Testis (tissue), 3 donors: ENCODE results near the gene MUC2. TPM values are rescaled to one million over a fixed set of nuclear protein-coding genes. Genes with fewer than 3 reads are reported as not detected.

Source experiments
- DNase-seq: peaks from one replicate; pipeline ENCODE4 v3.0.0-alpha.2; 2019
- H3K27ac ChIP-seq, 2 donors: fragments of 200-600 bp; sonication (generic); one replicate each; pipeline ENCODE4 v1.5.1; 2019
- H3K27me3 ChIP-seq: fragments of 200-600 bp; sonication (generic); one replicate; pipeline ENCODE4 v1.5.1; 2019
- H3K36me3 ChIP-seq: fragments of 200-600 bp; sonication (generic); one replicate; pipeline ENCODE4 v1.5.1; 2017; ENCODE audit warnings: low read depth; ENCODE audit errors: missing control alignments
- H3K4me1 ChIP-seq: fragments of 200-600 bp; sonication (generic); one replicate; pipeline ENCODE4 v1.5.1; 2019
- H3K4me3 ChIP-seq, 2 donors: fragments of 200-600 bp; sonication (generic); one replicate each; pipeline ENCODE4 v1.5.1; 2017 to 2019
- H3K9me3 ChIP-seq: fragments of 200-600 bp; sonication (generic); one replicate; pipeline ENCODE4 v1.5.1; 2017
- CTCF ChIP-seq, 3 experiments: fragments of 450-650 bp in 2 of 3; fragments of 200-600 bp in 1 of 3; sonication (generic) in 1 of 3; IDR thresholded peaks; one replicate each; pipeline ENCODE4 v1.5.1; 2016 to 2019; ENCODE audit warnings: antibody characterized with exemption in 3 of 3, mild to moderate bottlenecking in 2 of 3, moderate library complexity in 1 of 3
- POLR2A ChIP-seq: fragments of 450-650 bp; IDR thresholded peaks from one replicate; pipeline ENCODE4 v1.6.1; 2017; ENCODE audit warnings: antibody characterized with exemption, mild to moderate bottlenecking, moderate library complexity
- WGBS, 2 donors: methylation state at CpG; one replicate each; pipeline ENCODE4 v1.1.5; 2018; 5-methylcytosine and 5-hydroxymethylcytosine counted together
- intact Hi-C: fragments of 100-400 bp; cut with DNase I; formaldehyde crosslinking; loops from one replicate; pipeline ENCODE4 v1.15.1; 2023; ENCODE audit warnings: low total_unique reads
- polyA plus RNA-seq: library from polyadenylated mRNA; stranded (reverse); fragments of 350-450 nt; fragmentation: Illumina TruSeq; extraction: RNeasy Lipid Tissue Mini Kit (QIAGEN cat#74804); gene quantifications from one replicate; pipeline ENCODE4 v1.2.3, GENCODE V29; 2014; ENCODE audit warnings: low read depth, low replicate concordance; ENCODE audit not compliant: insufficient read depth
- total RNA-seq, 2 donors: library from RNA; depleted of rRNA; stranded (reverse); fragments of >200 nt; gene quantifications; one replicate each; pipeline ENCODE4 v1.2.3, GENCODE V29; 2016

The MUC2 gene
- total and polyA plus RNA-seq, 3 donors from 2014 or later = 0.41 to 0.93 (median 0.47) TPM

DNA sequence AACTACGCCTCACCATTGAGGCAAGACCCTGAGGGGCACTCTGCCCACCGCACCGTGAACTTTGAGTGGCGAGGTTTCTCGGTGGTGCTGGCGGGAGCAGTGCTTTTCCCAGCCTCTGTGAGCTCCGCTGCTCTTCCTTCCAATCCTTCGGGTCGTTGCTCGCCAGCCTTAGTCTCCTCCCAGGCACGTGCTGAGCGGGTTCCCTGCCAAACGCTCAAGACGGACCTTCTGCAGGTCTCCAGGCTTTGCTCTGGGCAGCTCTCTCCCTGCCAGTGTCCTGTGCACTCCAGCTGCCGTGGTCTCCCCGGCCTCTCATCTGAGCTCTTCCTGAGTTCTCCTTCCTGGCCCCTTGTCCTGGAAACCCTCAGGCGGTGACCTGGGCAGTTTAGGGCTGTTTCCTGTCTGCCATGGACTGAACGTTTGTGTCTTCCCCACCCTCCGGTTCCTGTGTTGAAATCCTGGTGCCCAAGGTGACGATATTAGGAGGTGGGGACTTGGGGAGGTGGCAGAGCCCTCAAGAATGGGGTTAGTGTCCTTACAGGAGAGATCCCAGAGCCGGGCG is 27.0 kb upstream of the MUC2 start:
- H3K27me3 ChIP-seq = no peaks in the 10 kb centered on the region
- intact Hi-C loops = no loop called here

GRCh38 chr11:1048375-1049070 is 26.2 kb upstream of the MUC2 start:
- intact Hi-C loops = no loop called here
- 74 to 79% methylated on average over 18 to 25 of the region's 25 CpGs for WGBS, 2 donors
- no peaks in the 10 kb centered on the region for H3K27me3 ChIP-seq
- H3K4me3 ChIP-seq = no peak overlapping the region
- DNase-seq = no peak
- no peaks in the 10 kb centered on the region for H3K4me1 ChIP-seq
- no peak for TF ChIP-seq POLR2A
- no peak for TF ChIP-seq CTCF (IDR thresholded peaks at IDR 0.05)
- no peaks in the 10 kb centered on the region for H3K36me3 ChIP-seq
- H3K27ac ChIP-seq = no peak overlapping the region
- H3K9me3 ChIP-seq = no peaks in the 10 kb centered on the region

More for the DNA sequence above, 27.0 kb upstream of the MUC2 start:
- 70 to 76% methylated on average over 18 to 22 of the region's 22 CpGs for WGBS, 2 donors
- no peaks in the 10 kb centered on the region for H3K9me3 ChIP-seq
- H3K4me3 ChIP-seq = no peak overlapping the region
- H3K4me1 ChIP-seq = no peaks in the 10 kb centered on the region
- no peaks in the 10 kb centered on the region for H3K36me3 ChIP-seq
- H3K27ac ChIP-seq = no peak overlapping the region
- DNase-seq = no peak
- TF ChIP-seq POLR2A = no peak

DNA sequence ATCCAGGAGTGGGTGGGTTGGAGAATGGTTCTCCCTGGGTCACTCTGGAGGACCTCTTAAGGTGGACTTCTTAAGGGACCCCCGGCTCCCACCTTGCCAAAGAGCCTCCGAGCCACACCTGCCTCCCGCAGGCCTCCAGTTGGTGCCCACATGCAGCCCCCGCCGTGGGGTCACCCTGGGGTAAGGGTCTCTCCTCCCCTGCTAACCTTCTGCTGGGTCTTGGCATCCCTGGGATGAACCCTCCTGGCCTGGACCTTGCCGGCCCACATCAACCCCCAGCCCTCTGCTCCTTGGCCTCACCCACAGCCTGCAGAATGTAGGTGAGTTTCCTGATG is 25.6 kb upstream of the MUC2 start:
- no peaks in the 10 kb centered on the region for H3K4me1 ChIP-seq
- H3K4me3 ChIP-seq = no peak overlapping the region
- intact Hi-C loops = no loop called here
- no peaks in the 10 kb centered on the region for H3K36me3 ChIP-seq
- no peaks in the 10 kb centered on the region for H3K9me3 ChIP-seq
- no peak for TF ChIP-seq POLR2A
- TF ChIP-seq CTCF (IDR thresholded peaks at IDR 0.05) = no peak
- 89 to 100% methylated on average over 1 to 6 of the region's 6 CpGs for WGBS, 2 donors
- no peak for DNase-seq
- no peak overlapping the region for H3K27ac ChIP-seq
- no peaks in the 10 kb centered on the region for H3K27me3 ChIP-seq

DNA sequence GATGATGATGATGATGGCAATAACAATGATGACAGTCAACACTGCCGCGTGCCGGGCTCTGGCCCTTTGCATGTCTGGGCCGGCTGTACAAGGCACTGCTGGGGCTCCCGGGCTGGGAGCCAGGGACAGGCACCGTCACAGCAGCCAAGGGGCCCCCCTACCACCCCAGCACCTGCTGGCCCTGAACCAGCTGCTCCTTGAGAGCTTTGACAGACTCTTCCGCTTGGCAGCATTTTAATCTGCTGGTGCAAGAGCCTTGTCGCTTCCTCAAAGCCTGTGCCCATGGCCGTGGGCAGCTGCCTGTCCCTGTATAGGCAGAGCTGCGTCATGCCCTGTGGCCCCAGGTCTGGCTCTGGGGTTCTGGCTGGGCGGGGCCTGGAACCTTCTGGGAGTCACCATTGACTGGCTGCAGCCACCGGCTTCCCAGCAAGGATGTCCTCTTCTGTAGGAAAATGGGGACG is 25.2 kb upstream of the MUC2 start:
- 72 to 77% methylated on average over 7 to 13 of the region's 13 CpGs for WGBS, 2 donors
- Histone ChIP-seq H3K27me3 (no peaks in the 10 kb centered on the region), H3K4me3 (no peak overlapping the region), H3K36me3 (no peaks in the 10 kb centered on the region), H3K9me3 (no peaks in the 10 kb centered on the region), H3K27ac (no peak overlapping the region), H3K4me1 (no peaks in the 10 kb centered on the region)
- DNase-seq = no peak
- TF ChIP-seq CTCF (IDR thresholded peaks at IDR 0.05) = no peak
- TF ChIP-seq POLR2A = no peak
- intact Hi-C loops = no loop called here

DNA sequence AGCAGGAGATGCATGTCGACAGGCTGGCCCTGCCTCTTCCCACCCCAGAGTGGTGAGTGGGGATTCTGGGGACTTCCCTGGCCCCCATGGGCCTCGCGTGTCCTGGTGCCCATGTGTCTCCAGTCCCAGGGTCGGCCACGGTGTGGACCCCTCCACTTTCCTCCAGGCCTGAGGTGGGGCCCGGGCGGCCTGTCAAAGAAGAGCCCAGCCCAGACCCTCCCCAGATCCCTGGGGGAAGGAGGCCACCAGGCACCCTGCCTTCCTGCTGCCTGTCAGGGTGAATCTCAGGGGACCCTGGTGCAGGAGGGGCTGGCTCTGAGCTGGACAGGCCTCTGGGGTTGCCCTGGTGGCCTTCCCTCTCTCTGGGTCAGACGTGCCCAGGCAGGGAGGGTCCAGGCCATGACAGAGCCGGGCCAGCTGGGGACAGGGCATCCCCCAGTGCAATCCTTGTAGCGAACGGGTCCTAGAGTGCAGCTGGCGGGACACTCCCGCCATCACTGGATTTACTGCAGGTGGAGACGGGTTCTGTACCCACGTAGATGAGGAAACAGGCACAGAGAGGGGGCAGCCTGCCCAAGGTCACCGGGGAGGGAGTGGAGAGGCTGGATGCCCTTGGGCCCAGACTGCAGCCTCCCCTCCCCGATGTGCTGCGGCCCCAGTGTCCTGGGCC is 24.6 kb upstream of the MUC2 start:
- DNase-seq = no peak
- Histone ChIP-seq H3K9me3 (no peaks in the 10 kb centered on the region), H3K27me3 (no peaks in the 10 kb centered on the region), H3K36me3 (no peaks in the 10 kb centered on the region), H3K4me1 (no peaks in the 10 kb centered on the region), H3K27ac (no peak overlapping the region), H3K4me3 (no peak overlapping the region)
- no peak for TF ChIP-seq CTCF (IDR thresholded peaks at IDR 0.05)
- no peak for TF ChIP-seq POLR2A
- 54 to 68% methylated on average over 5 to 14 of the region's 18 CpGs for WGBS, 2 donors
- intact Hi-C loops = no loop called here
